Right atrium auricular region (tissue), 2 donors: ENCODE measurements around the gene GADL1. TPM values are rescaled to one million over a fixed set of nuclear protein-coding genes. Genes with fewer than 3 reads are reported as not detected.

ENCODE experiments used
- DNase-seq: peaks from one replicate; pipeline ENCODE4 v3.0.0-alpha.2; 2019; ENCODE audit warnings: low spot score
- H3K27ac ChIP-seq, 2 donors: fragments of 200-600 bp; sonication (generic); 1 replicate in 1 of 2; 2 replicates in 1 of 2; pipeline ENCODE4 v1.5.1; 2016 to 2019
- H3K27me3 ChIP-seq, 2 donors: fragments of 200-600 bp; sonication (generic); one replicate each; pipeline versions ENCODE4 v1.5.1 to v1.6.0; 2017 to 2019
- H3K36me3 ChIP-seq: fragments of 200-600 bp; sonication (generic); one replicate; pipeline ENCODE4 v1.5.1; 2016
- H3K4me1 ChIP-seq, 2 donors: fragments of 200-600 bp; sonication (generic); one replicate each; pipeline versions ENCODE4 v1.5.1 to v1.6.0; 2017 to 2019
- H3K4me3 ChIP-seq, 2 donors: fragments of 200-600 bp; sonication (generic); 1 replicate in 1 of 2; 2 replicates in 1 of 2; pipeline ENCODE4 v1.5.1; 2017 to 2019; ENCODE audit warnings: mild to moderate bottlenecking in 1 of 2, moderate library complexity in 1 of 2
- H3K9me3 ChIP-seq, 2 donors: fragments of 200-600 bp; sonication (generic); one replicate each; pipeline ENCODE4 v1.5.1; 2019
- CTCF ChIP-seq, 2 donors: fragments of 200-600 bp; sonication (generic); IDR thresholded peaks; one replicate each; pipeline ENCODE4 v1.5.1; 2019; ENCODE audit warnings: antibody characterized with exemption in 2 of 2
- total RNA-seq, 2 donors: library from RNA; depleted of rRNA; stranded (reverse); fragments of >200 nt; gene quantifications; one replicate each; pipeline ENCODE4 v1.1.0, GENCODE V29; 2016

The GADL1 gene
- total RNA-seq, 2 donors from 2014 or later, result not detected

- Histone ChIP-seq H3K27ac (no peak overlapping the region), H3K27me3 (no peaks in the 10 kb centered on the region), H3K36me3 (peaks cover 56% of the 10 kb centered on the region), H3K4me1 (peaks cover 0 to 50% of the 10 kb centered on the region in 2 donors), H3K9me3 (no peaks in the 10 kb centered on the region), H3K4me3 (no peak overlapping the region)
- no peak for TF ChIP-seq CTCF (IDR thresholded peaks at IDR 0.05)
- DNase-seq, result no peak
Measured at GRCh38 chr3:30695302-30696061, 199.0 kb downstream of the GADL1 start.

- no peak for TF ChIP-seq CTCF (IDR thresholded peaks at IDR 0.05)
- Histone ChIP-seq H3K9me3 (no peaks in the 10 kb centered on the region), H3K4me1 (peaks cover 0 to 58% of the 10 kb centered on the region in 2 donors), H3K27me3 (no peaks in the 10 kb centered on the region), H3K4me3 (no peak overlapping the region), H3K36me3 (peaks cover 64% of the 10 kb centered on the region), H3K27ac (no peak overlapping the region)
- DNase-seq, result no peak
Measured at GRCh38 chr3:30694668-30695067, 199.8 kb downstream of the GADL1 start.

- DNase-seq, result no peak
- peaks cover 68% of the 10 kb centered on the region for H3K36me3 ChIP-seq
- H3K27ac ChIP-seq, result no peak overlapping the region
- TF ChIP-seq CTCF (IDR thresholded peaks at IDR 0.05), result no peak
- H3K4me1 ChIP-seq, result peaks cover 0 to 64% of the 10 kb centered on the region in 2 donors
- no peaks in the 10 kb centered on the region for H3K9me3 ChIP-seq
- H3K27me3 ChIP-seq, result no peaks in the 10 kb centered on the region
- no peak overlapping the region for H3K4me3 ChIP-seq
Measured at GRCh38 chr3:30694148-30694547, 200.3 kb downstream of the GADL1 start.

DNA sequence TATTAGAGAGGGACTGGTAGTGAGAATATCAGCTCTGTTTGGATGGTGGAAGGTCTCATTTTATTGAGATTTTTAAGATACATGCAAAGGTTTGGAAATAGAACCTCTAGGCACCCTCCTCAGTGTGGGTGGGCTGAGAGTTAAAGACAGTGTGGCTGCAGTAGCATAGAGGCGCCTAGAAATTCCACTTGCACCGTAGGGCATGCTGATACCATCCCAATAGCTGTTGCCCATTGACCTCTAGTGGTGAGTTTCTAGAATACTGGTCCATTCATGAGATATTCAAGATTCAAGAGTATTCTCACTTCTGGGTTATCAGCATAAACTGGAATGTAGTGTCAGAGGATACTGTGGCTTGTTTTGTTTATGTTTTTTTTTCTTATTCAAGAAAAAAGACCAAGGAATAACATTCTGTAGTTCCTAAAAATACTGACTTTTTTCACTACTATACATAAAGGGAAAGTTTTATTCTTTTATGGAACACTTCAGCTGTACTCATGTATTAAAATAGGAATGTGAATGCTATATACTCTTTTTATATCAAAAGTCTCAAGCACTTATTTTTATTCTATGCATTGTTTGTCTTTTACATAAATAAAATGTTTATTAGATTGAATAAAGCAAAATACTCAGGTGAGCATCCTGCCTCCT, 200.9 kb downstream of the GADL1 start:
- H3K4me1 ChIP-seq, result peaks cover 0 to 69% of the 10 kb centered on the region in 2 donors
- H3K36me3 ChIP-seq, result peaks cover 73% of the 10 kb centered on the region
- H3K27ac ChIP-seq, result peak overlapping the region; percentile 18 to 81
- TF ChIP-seq CTCF (IDR thresholded peaks at IDR 0.05), result peak; percentile 62 to 86
- no peaks in the 10 kb centered on the region for H3K9me3 ChIP-seq
- DNase-seq, result no peak
- no peaks in the 10 kb centered on the region for H3K27me3 ChIP-seq
- H3K4me3 ChIP-seq, result no peak overlapping the region

GRCh38 chr3:30692498-30693130, 201.8 kb downstream of the GADL1 start:
- Histone ChIP-seq H3K27me3 (no peaks in the 10 kb centered on the region), H3K9me3 (no peaks in the 10 kb centered on the region), H3K4me3 (no peak overlapping the region), H3K36me3 (peaks cover 83% of the 10 kb centered on the region), H3K4me1 (peaks cover 0 to 79% of the 10 kb centered on the region in 2 donors), H3K27ac (peak overlapping the region; percentile 61 to 81)
- no peak for DNase-seq
- no peak for TF ChIP-seq CTCF (IDR thresholded peaks at IDR 0.05)
